Ramos (cell line): ENCODE measurements around the gene DYNLT2B.
"Not testable (repeated sequence)": the region's sequence is repeated elsewhere in the genome, so short reads cannot be mapped to it uniquely, and the experiment has no call there.

Experiments used
- in situ Hi-C: fragments of 300-500 bp; cut with MboI; formaldehyde crosslinking; loops from one replicate; pipeline ENCODE4 v1.14.3; 2022; ENCODE audit warnings: low sequenced_read_pairs; ENCODE audit not compliant: unreplicated experiment

The DYNLT2B gene

GRCh38 chr3:196317687-196318467 lies at the start of gene DYNLT2B:
DYNLT2B (minus strand) TSS chr3:196318240; CDS start chr3:196318152, 88 bp downstream.
- in situ Hi-C loops = no loop called here

- in situ Hi-C loops = no loop called here
These were observed 47.7 kb upstream of the DYNLT2B start for GRCh38 chr3:196365736-196366135.

DNA sequence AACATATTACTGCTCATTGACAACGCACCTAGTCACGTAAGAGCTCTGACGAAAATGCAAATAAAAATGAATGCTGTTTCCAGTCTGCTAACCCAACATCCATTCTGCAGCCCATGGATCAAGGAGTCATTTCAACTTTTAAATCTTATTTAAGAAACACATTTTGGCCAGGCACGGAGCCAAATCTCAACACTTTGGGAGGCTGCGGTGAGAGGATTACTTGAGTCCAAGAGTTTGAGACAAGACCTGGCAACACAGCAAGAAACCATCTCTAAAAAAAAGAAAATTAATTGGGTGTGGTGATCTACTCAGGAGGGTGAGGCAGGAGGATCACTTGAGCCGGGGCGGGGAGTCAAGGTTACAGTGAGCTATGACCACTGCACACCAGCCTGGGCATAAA lies 42.5 kb upstream of the DYNLT2B start:
- in situ Hi-C loops = no loop called here

- in situ Hi-C loops = not testable (repeated sequence)
These were observed 40.5 kb upstream of the DYNLT2B start for GRCh38 chr3:196358540-196358939.

- in situ Hi-C loops = no loop called here
These were observed 39.9 kb upstream of the DYNLT2B start for GRCh38 chr3:196357905-196358304.

DNA sequence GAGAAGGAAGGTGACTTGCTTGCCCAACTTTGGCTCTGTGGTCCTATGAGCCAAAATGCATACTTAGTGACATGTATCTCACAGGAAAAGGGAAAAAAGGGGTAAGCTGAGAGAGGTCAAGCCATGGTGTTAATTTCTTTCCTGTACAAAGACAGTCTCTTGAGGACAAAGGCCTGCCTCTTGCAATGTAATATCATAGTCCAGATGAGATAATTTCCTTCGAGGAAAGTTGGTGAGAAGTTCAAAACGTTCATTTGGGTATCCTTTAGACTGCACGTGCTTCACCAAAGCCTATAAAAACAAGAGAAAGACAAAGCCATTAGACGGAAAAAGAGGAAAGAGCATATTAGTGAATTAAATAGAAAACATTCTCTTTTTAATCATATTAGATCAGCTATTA lies 38.5 kb upstream of the DYNLT2B start:
- in situ Hi-C loops = no loop called here

- in situ Hi-C loops = no loop called here
These were observed 37.6 kb upstream of the DYNLT2B start for GRCh38 chr3:196355668-196356067.

GRCh38 chr3:196354132-196354531 lies 36.1 kb upstream of the DYNLT2B start:
- in situ Hi-C loops = no loop called here

DNA sequence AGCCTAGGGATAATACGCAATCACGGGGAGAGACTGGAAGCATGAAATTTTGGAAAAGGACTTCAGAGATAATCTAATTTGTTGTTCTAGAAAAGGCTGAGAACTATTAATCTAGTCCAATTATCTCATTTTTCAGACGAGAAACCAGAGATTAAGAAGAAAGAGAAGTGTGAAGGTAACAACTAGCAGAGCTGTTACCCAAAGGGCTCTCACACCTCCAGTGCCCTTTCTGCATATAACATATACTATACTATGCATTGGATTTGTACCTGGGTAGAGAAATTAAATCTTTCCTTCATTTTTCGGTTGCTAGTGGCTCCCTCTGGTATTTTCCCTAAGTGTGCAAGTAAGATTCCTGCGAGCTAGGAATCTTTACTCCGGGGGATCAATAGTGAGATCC lies 33.5 kb upstream of the DYNLT2B start:
- in situ Hi-C loops = no loop called here

- in situ Hi-C loops = no loop called here
These were observed 32.0 kb upstream of the DYNLT2B start for GRCh38 chr3:196350067-196350466.

DNA sequence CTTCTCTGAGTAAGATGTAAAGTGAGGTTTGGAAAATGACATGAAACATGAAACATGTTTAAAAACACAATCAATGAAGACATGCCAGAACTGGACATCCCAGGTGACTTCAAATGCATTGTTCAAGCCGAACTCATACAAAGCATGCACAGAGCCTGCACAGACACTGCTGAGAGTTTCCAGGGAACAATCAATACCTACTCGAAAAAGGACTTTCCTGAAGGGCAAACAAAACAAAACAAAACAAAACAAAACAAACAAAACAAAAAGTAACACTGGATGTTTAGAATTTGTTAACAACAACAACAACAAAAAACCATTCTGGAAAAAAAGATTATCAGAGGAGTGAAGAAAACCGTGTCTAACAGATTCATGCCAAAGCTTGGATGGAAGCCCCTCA lies 30.7 kb upstream of the DYNLT2B start:
- in situ Hi-C loops = no loop called here

- in situ Hi-C loops = no loop called here
These were observed 26.6 kb upstream of the DYNLT2B start for GRCh38 chr3:196344663-196345062.

- in situ Hi-C loops = not testable (repeated sequence)
These were observed 25.9 kb upstream of the DYNLT2B start for GRCh38 chr3:196343917-196344316.

DNA sequence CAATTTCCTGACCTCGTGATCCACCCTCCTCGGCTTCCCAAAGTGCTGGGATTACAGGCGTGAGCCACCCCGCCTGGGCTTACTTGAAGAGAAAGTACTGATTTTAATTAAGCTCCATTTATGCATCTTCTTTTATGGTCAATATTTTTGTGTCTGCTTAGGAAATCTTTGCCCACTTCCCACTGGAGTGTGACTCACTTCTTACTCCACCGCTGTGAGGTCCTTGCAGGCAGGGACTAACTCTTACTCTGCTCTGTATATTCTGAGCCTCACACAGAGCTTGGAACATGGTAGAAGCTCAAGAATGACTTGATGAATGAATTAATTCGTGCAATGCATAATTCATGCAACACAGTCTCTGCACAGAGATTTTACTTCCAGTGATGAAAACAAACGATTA lies 23.1 kb upstream of the DYNLT2B start:
- in situ Hi-C loops = no loop called here

DNA sequence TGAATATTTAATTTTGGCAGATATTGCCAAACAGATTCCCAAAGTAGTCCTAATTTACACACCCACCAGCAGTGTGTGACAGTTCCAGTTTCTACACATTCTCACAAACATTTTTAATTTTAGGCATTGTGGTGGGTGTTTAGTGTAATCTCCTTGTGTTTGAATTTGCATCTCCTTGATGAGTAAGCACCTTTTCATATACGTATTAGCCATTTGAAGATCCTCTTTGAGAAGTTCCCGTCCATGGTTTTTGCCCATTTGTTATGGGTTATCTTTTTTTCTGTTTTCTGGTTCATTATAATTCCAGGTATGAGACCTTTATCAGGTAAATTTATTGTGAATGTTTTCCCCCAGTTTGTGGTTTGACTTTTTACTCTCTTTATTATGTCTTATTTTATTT lies 22.4 kb upstream of the DYNLT2B start:
- in situ Hi-C loops = no loop called here

GRCh38 chr3:196339493-196340254 lies 21.6 kb upstream of the DYNLT2B start:
- in situ Hi-C loops = no loop called here

DNA sequence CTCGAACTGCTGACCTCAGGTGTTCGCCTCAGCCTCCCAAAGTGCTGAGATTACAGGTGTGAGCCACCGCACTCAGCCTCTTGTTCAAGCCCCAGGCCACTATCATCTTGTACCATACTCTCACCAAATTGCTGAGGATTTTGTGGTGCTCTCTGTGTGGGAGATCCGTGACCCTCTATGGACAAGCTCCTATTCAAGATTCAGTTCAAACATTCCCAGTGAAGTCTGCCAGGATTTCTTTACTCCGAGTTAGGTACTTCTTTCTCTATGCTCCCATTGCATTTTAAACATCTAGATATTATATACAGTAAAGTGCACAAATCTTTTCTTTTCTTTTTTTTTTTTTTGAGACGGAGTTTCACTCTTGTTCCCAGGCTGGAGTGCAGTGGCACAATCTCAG lies 21.0 kb upstream of the DYNLT2B start:
- in situ Hi-C loops = no loop called here

DNA sequence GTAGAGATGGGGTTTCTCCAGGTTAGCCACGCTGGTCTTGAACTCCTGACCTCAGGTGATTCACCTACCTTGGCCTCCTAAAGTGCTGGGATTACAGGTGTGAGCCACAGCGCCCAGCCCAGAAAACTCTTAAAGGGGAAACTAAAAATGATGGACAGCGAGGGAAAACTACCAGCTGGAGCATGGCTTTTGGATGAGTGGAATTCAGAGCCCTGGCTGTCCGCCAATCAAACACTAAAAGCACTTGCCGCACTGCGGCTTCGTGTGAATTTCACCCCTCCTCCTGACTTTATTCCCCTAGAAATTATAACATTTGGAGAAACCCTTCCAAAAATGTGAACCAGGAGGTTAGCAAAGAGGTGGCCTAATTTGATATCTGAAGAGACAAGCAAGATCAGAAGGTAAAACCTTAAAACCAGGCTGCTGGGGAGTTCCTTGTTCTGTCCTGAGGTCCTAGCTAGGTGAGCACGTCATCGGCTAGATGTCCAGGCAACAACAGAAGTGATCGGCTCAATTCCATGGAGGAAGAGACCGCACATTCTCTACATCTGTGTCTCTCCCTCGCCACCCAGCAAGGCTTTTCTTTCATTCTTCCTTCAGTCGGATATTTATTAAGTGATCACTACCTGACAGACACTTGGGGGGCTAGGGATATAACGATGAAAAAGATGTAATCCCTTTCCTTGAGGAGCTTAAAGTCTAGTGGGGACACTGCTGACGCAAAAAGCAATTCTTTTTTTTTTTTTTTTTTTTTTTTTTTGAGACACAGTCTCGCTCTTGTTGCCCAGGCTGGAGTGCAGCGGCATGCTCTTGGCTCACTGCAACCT lies 18.5 kb upstream of the DYNLT2B start:
- in situ Hi-C loops = no loop called here

- in situ Hi-C loops = no loop called here
These were observed 17.5 kb upstream of the DYNLT2B start for GRCh38 chr3:196335503-196335948.

DNA sequence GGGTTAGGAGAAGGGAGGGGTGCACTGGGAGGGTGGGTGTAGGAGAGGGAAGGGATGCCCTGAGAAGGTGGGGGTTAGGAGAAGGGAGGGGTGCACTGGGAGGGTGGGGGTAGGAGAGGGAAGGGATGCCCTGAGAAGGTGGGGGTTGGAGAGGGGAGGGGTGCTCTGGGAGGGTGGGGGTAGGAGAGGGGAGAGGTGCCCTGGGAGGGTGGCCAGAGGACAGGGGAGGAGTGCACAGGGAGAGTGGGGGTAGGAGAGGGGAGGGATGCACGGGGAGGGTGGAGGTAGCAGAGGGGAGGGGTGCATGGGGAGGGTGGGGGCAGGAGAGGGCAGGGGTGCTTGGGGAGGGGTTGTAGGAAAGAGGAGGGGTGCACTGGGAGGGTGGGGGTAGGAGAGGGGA lies 16.9 kb upstream of the DYNLT2B start:
- in situ Hi-C loops = no loop called here

GRCh38 chr3:196332168-196332567 lies 14.1 kb upstream of the DYNLT2B start:
- in situ Hi-C loops = no loop called here
